ENCODE measurements around the gene COL27A1. TPM values are rescaled to one million over a fixed set of nuclear protein-coding genes. Genes with fewer than 3 reads are reported as not detected.

Gene COL27A1
- total RNA-seq, 5 donors from 2014 or later (not counting 1 experiment from before 2014, with no cell fraction given): 0.53 to 1.7 (median 0.95) TPM

- Histone ChIP-seq H3K27me3 (replicated peaks in 1 of 2; ENCODE audit: control insufficient read depth in 2 of 2, extremely low read depth in 1 of 2, insufficient read depth in 2 of 2, low read length in 1 of 2) (peaks cover 0 to 20% of the 10 kb centered on the region in 2 experiments), H3K4me1 (ENCODE audit: control insufficient read depth in 1 of 2, extremely low read depth in 1 of 2, insufficient read depth in 2 of 2, low read length in 2 of 2) (no peaks in the 10 kb centered on the region), H3K36me3 (ENCODE audit: control insufficient read depth in 2 of 2, extremely low read depth in 1 of 2, insufficient read depth in 1 of 2, low read length in 1 of 2) (no peaks in the 10 kb centered on the region), H3K4me3 (ENCODE audit: control insufficient read depth in 1 of 2, extremely low read depth in 1 of 2, low read length in 1 of 2) (no peak overlapping the region), H3K27ac (ENCODE audit: low read length) (no peak overlapping the region), H3K9me3 (no peaks in the 10 kb centered on the region)
- ATAC-seq (replicated peaks in 1 of 4) (no peak), DNase-seq (no peak)
- H3K4me3 Mint-ChIP-seq: no peak overlapping the region
- WGBS (ENCODE audit: insufficient coverage): 87% methylated on average over 8 of the region's 8 CpGs
- ChIA-PET CTCF (no interaction called here), POLR2A (no interaction called here)
- H3K9me3 Mint-ChIP-seq: no peaks in the 10 kb centered on the region
- no peaks in the 10 kb centered on the region for H3K36me3 Mint-ChIP-seq
- H3K4me1 Mint-ChIP-seq: peaks cover 0 to 2% (median 0%) of the 10 kb centered on the region in 3 donors
- H3K27me3 Mint-ChIP-seq: peaks cover 4 to 11% of the 10 kb centered on the region in 2 donors
- no peak overlapping the region for H3K27ac Mint-ChIP-seq
Observed at GRCh38 chr9:114240216-114240615, 84.9 kb downstream of the COL27A1 start.

- 79% methylated on average over 12 of the region's 21 CpGs for WGBS (ENCODE audit: insufficient coverage)
- no peak overlapping the region for H3K4me3 ChIP-seq (ENCODE audit: control insufficient read depth in 1 of 2, extremely low read depth in 1 of 2, low read length in 1 of 2)
- H3K27ac ChIP-seq (ENCODE audit: low read length): no peak overlapping the region
- Mint-ChIP-seq H3K36me3 (no peaks in the 10 kb centered on the region), H3K4me3 (no peak overlapping the region), H3K9me3 (no peaks in the 10 kb centered on the region), H3K4me1 (no peaks in the 10 kb centered on the region), H3K27ac (no peak overlapping the region), H3K27me3 (peaks cover 1 to 7% of the 10 kb centered on the region in 2 donors)
- no peaks in the 10 kb centered on the region for H3K9me3 ChIP-seq
- ChIA-PET POLR2A (no interaction called here), CTCF (no interaction called here)
- peaks cover 0 to 17% of the 10 kb centered on the region in 2 experiments for H3K27me3 ChIP-seq (replicated peaks in 1 of 2; ENCODE audit: control insufficient read depth in 2 of 2, extremely low read depth in 1 of 2, insufficient read depth in 2 of 2, low read length in 1 of 2)
- H3K4me1 ChIP-seq (ENCODE audit: control insufficient read depth in 1 of 2, extremely low read depth in 1 of 2, insufficient read depth in 2 of 2, low read length in 2 of 2): no peaks in the 10 kb centered on the region
- DNase-seq (no peak), ATAC-seq (replicated peaks in 1 of 4) (no peak)
- no peaks in the 10 kb centered on the region for H3K36me3 ChIP-seq (ENCODE audit: control insufficient read depth in 2 of 2, extremely low read depth in 1 of 2, insufficient read depth in 1 of 2, low read length in 1 of 2)
Observed at GRCh38 chr9:114240647-114241558, 85.6 kb downstream of the COL27A1 start.

- CTCF ChIA-PET: no interaction called here
- no peak for ATAC-seq (replicated peaks in 1 of 4)
- no peaks in the 10 kb centered on the region for H3K4me1 Mint-ChIP-seq
Observed at GRCh38 chr9:114242837-114243236, 87.5 kb downstream of the COL27A1 start.

GRCh38 chr9:114243240-114243639, 87.9 kb downstream of the COL27A1 start:
- Histone ChIP-seq H3K27me3 (replicated peaks in 1 of 2; ENCODE audit: control insufficient read depth in 2 of 2, extremely low read depth in 1 of 2, insufficient read depth in 2 of 2, low read length in 1 of 2) (peaks cover 0 to 17% of the 10 kb centered on the region in 2 experiments), H3K36me3 (ENCODE audit: control insufficient read depth in 2 of 2, extremely low read depth in 1 of 2, insufficient read depth in 1 of 2, low read length in 1 of 2) (no peaks in the 10 kb centered on the region), H3K4me1 (ENCODE audit: control insufficient read depth in 1 of 2, extremely low read depth in 1 of 2, insufficient read depth in 2 of 2, low read length in 2 of 2) (no peaks in the 10 kb centered on the region), H3K4me3 (ENCODE audit: control insufficient read depth in 1 of 2, extremely low read depth in 1 of 2, low read length in 1 of 2) (no peak overlapping the region), H3K9me3 (no peaks in the 10 kb centered on the region), H3K27ac (ENCODE audit: low read length) (no peak overlapping the region)
- POLR2A ChIA-PET: no interaction called here
- DNase-seq (no peak), ATAC-seq (replicated peaks in 1 of 4) (no peak)
- H3K27ac Mint-ChIP-seq: no peak overlapping the region
- peaks cover 0 to 6% of the 10 kb centered on the region in 2 donors for H3K27me3 Mint-ChIP-seq
- CTCF ChIA-PET: no interaction called here
- H3K4me3 Mint-ChIP-seq: no peak overlapping the region
- no peaks in the 10 kb centered on the region for H3K4me1 Mint-ChIP-seq
- no peaks in the 10 kb centered on the region for H3K36me3 Mint-ChIP-seq
- no peaks in the 10 kb centered on the region for H3K9me3 Mint-ChIP-seq
- WGBS (ENCODE audit: insufficient coverage): 88% methylated on average over 3 of the region's 3 CpGs

More at GRCh38 chr9:114242837-114243236, 87.5 kb downstream of the COL27A1 start:
- Mint-ChIP-seq H3K9me3 (no peaks in the 10 kb centered on the region), H3K36me3 (no peaks in the 10 kb centered on the region), H3K27ac (no peak overlapping the region), H3K27me3 (peaks cover 0 to 6% of the 10 kb centered on the region in 2 donors), H3K4me3 (no peak overlapping the region)
- peaks cover 0 to 17% of the 10 kb centered on the region in 2 experiments for H3K27me3 ChIP-seq (replicated peaks in 1 of 2; ENCODE audit: control insufficient read depth in 2 of 2, extremely low read depth in 1 of 2, insufficient read depth in 2 of 2, low read length in 1 of 2)
- POLR2A ChIA-PET: no interaction called here
- whole genome bisulfite sequencing (ENCODE audit: insufficient coverage): 89% methylated on average over 6 of the region's 8 CpGs
- no peak for DNase-seq
- no peaks in the 10 kb centered on the region for H3K9me3 ChIP-seq
- H3K4me1 ChIP-seq (ENCODE audit: control insufficient read depth in 1 of 2, extremely low read depth in 1 of 2, insufficient read depth in 2 of 2, low read length in 2 of 2): no peaks in the 10 kb centered on the region
- H3K4me3 ChIP-seq (ENCODE audit: control insufficient read depth in 1 of 2, extremely low read depth in 1 of 2, low read length in 1 of 2): no peak overlapping the region
- H3K27ac ChIP-seq (ENCODE audit: low read length): no peak overlapping the region
- H3K36me3 ChIP-seq (ENCODE audit: control insufficient read depth in 2 of 2, extremely low read depth in 1 of 2, insufficient read depth in 1 of 2, low read length in 1 of 2): no peaks in the 10 kb centered on the region

- H3K36me3 Mint-ChIP-seq: no peaks in the 10 kb centered on the region
- DNase-seq (no peak), ATAC-seq (replicated peaks in 1 of 4) (no peak)
- Histone ChIP-seq H3K27ac (ENCODE audit: low read length) (no peak overlapping the region), H3K36me3 (ENCODE audit: control insufficient read depth in 2 of 2, extremely low read depth in 1 of 2, insufficient read depth in 1 of 2, low read length in 1 of 2) (no peaks in the 10 kb centered on the region), H3K27me3 (replicated peaks in 1 of 2; ENCODE audit: control insufficient read depth in 2 of 2, extremely low read depth in 1 of 2, insufficient read depth in 2 of 2, low read length in 1 of 2) (peaks cover 0 to 9% of the 10 kb centered on the region in 2 experiments), H3K4me3 (ENCODE audit: control insufficient read depth in 1 of 2, extremely low read depth in 1 of 2, low read length in 1 of 2) (no peak overlapping the region), H3K9me3 (no peaks in the 10 kb centered on the region), H3K4me1 (ENCODE audit: control insufficient read depth in 1 of 2, extremely low read depth in 1 of 2, insufficient read depth in 2 of 2, low read length in 2 of 2) (no peaks in the 10 kb centered on the region)
- H3K4me1 Mint-ChIP-seq: no peaks in the 10 kb centered on the region
- 73% methylated on average over 6 of the region's 8 CpGs for WGBS (ENCODE audit: insufficient coverage)
- H3K27me3 Mint-ChIP-seq: peaks cover 0 to 1% of the 10 kb centered on the region in 2 donors
- H3K4me3 Mint-ChIP-seq: no peak overlapping the region
- POLR2A ChIA-PET: no interaction called here
- CTCF ChIA-PET: no interaction called here
- no peak overlapping the region for H3K27ac Mint-ChIP-seq
- no peaks in the 10 kb centered on the region for H3K9me3 Mint-ChIP-seq
Observed at GRCh38 chr9:114244570-114244969, 89.2 kb downstream of the COL27A1 start.

GRCh38 chr9:114246558-114246957, 91.2 kb downstream of the COL27A1 start:
- WGBS (ENCODE audit: insufficient coverage): 100% methylated on average over 6 of the region's 12 CpGs
- no peak for ATAC-seq (replicated peaks in 1 of 4)
- H3K4me1 Mint-ChIP-seq: no peaks in the 10 kb centered on the region
- no peak overlapping the region for H3K27ac Mint-ChIP-seq
- H3K27me3 Mint-ChIP-seq: peaks cover 0 to 1% of the 10 kb centered on the region in 2 donors
- H3K36me3 Mint-ChIP-seq: no peaks in the 10 kb centered on the region
- H3K27me3 ChIP-seq (replicated peaks in 1 of 2; ENCODE audit: control insufficient read depth in 2 of 2, extremely low read depth in 1 of 2, insufficient read depth in 2 of 2, low read length in 1 of 2): peaks cover 0 to 7% of the 10 kb centered on the region in 2 experiments
- no peak overlapping the region for H3K4me3 Mint-ChIP-seq
- H3K4me1 ChIP-seq (ENCODE audit: control insufficient read depth in 1 of 2, extremely low read depth in 1 of 2, insufficient read depth in 2 of 2, low read length in 2 of 2): no peaks in the 10 kb centered on the region
- no peak overlapping the region for H3K27ac ChIP-seq (ENCODE audit: low read length)
- no peaks in the 10 kb centered on the region for H3K9me3 ChIP-seq
- ChIA-PET CTCF (no interaction called here), POLR2A (no interaction called here)
- DNase-seq: no peak
- H3K9me3 Mint-ChIP-seq: no peaks in the 10 kb centered on the region
- H3K4me3 ChIP-seq (ENCODE audit: control insufficient read depth in 1 of 2, extremely low read depth in 1 of 2, low read length in 1 of 2): no peak overlapping the region
- H3K36me3 ChIP-seq (ENCODE audit: control insufficient read depth in 2 of 2, extremely low read depth in 1 of 2, insufficient read depth in 1 of 2, low read length in 1 of 2): no peaks in the 10 kb centered on the region

Data from T-cell (primary cell).